KG1 (cell line): ENCODE data around the gene ATF1.

ENCODE experiments used
- DNase-seq: peaks from one replicate; lab custom pipeline; 2025; lab: John Stamatoyannopoulos, UW

ATF1 gene

GRCh38 chr12:50763639-50764285 lies at the start of gene ATF1:
Gene ATF1, plus strand, starts transcription at chr12:50764101. Its CDS starts 16,045 bp downstream, at chr12:50780146.
- DNase-seq: peak; percentile 90

DNA sequence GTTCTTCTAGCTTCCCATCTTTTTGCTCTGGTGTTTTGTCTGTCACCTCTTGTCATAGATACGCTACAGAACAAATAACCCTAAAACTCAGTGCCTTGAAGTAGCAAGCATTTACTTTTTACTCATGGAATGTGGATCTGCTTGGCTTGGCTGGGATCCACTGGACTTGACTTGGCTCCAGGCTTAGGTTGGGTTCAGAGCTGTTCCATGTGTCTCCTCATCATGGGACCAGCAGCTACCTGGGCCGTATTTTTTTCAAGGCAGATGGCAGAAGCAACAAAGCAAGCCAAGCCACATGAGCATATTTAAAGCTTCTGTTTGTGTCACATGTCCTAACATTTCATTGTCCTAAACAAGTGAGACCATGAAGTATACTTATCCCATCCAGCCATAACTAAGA lies 48.7 kb upstream of the ATF1 start:
- DNase-seq: no peak

GRCh38 chr12:50718760-50719159 lies 45.1 kb upstream of the ATF1 start:
- no peak for DNase-seq

GRCh38 chr12:50720085-50720484 lies 43.8 kb upstream of the ATF1 start:
- DNase-seq: no peak

DNA sequence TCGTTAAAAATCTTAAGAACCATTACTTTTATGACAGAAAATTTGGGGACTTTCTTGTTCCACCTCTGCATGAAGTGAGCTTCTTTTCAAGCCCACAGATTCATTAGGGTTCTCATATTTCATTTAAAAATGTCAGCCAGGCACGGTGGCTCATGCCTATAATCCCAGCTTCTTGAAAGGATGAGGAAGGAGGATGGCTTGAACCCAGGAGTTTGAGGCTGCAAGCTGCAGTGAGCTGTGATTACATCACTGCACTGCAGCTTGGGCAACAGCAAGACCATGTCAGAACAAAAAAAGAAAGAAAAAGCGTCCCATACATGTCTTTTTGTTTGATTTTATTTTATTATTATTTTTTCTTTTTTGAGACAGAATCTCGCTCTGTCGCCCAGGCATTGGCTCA lies 43.4 kb upstream of the ATF1 start:
- DNase-seq: no peak

- no peak for DNase-seq
These were observed 40.0 kb upstream of the ATF1 start for GRCh38 chr12:50723865-50724264.

DNA sequence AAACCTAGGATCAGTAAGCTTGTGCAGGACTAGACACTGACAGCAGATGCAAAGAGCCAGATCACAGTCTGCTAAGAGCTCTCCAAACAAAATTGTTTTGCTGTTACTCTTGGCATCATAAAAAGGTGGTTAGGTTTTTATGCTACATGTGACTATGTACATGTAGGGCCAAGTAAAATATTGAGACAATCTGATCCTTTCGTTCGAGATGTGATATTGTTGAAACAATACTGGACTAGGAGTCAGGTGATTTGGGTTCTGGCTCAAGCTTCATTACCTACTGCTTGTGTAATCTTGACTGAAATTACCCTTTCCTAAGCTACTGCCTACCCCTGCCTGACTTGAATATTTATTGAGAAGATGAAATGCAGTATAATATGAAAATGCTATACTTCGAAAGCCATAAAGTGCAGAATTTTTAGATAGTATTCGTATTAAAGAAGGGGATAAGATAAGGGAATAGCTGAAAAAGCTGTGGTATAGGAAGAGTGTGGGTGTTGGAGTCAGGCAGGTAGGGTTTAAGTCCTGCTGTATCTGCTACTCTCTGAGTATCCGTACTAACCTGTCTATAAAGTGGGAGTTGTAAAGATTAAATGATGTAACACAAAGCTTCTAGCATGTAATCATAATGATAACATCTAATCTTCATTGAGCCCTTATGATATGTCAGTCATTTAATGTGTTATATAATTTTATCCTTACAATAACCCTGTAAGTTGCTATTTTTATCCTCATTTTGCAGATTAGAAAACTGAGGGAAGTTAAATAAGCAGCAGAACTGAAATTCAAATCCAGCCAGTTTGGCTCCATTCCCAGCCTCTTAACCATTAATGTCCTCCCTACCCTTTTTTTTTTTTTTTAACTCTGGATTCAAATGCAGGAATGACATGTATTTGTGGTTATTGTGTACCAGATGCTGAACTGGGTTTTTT lies 38.6 kb upstream of the ATF1 start:
- DNase-seq: no peak

DNA sequence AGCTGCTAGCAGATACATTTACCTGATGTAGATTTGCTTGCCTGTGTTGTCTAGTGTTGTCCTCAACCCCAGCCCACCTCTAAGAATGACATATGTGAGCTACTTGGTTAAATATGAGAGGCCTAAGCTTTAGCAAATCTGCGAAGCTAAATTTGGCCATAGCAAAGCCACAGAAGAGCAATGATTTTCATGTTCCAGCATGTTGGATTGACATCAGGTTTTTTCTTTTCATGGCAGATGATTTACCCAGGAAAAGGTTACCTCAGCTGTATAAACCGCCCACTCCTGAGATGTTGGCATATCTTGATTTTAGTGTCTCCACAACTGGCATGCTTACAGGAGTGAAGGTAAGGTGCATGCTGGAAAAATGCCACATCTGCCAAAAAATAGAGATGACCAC lies 36.4 kb upstream of the ATF1 start:
- no peak for DNase-seq

DNA sequence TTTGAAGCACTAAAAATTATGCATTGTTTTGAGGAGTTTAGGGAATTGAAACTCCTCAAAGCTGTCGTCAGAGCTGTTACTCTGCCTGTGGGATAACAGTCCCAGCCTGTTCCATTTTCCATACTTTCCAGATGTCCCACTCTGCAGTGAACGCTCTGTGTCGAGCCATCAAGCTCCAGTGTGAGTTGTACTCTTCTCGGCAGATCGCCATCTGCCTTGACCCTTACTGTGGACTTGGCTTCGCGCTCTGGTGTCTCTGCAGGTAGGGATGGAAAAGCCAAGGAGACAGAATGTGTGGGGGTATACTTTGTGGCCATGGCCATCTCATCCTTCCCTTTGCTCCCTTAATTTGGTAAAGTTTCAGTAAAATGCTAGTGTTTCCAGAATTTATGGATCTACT lies 35.5 kb upstream of the ATF1 start:
- DNase-seq: no peak

- no peak for DNase-seq
These were observed 35.1 kb upstream of the ATF1 start for GRCh38 chr12:50728841-50729240.

DNA sequence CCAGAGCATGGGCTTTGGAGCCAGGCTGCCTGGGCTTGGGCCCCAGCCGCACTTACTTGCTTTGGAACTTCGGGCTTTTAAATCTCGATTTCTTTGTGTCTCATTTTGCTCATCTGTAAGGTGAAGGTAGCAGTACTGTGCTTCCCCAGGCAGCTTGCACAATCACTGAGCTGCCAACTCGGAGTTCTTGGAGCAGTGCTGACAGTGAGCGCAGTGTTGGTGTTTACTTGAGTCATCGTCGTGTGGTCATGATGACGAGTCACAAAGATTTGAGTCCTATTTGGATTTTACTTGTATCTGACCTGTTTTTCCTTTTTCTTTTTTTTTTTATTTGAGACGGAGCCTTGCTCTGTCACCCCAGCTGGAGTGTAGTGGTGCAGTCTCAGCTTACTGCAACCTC lies 31.3 kb upstream of the ATF1 start:
- DNase-seq: no peak

- no peak for DNase-seq
These were observed 30.2 kb upstream of the ATF1 start for GRCh38 chr12:50733706-50734105.

GRCh38 chr12:50734409-50735263 lies 29.3 kb upstream of the ATF1 start:
- DNase-seq: no peak

DNA sequence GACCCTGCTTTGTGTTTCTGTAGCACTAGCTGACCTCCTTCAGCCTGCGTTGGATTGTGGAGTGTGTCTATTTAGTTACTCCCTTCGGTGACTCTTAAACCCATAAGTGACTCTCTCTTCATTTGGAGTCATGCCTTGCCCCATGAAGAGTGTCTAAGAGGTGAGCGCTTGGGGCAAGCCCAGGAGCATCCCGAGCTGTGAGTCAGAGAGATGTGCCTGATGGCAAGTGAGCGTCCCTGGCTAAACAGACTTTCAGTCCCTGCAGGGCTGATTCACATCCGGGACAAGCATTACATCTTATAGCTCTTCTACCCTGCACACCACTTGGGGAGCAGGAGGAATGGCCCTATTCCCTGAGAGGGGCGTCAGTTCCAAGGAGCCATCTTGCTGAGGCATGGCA lies 24.3 kb upstream of the ATF1 start:
- DNase-seq: no peak

DNA sequence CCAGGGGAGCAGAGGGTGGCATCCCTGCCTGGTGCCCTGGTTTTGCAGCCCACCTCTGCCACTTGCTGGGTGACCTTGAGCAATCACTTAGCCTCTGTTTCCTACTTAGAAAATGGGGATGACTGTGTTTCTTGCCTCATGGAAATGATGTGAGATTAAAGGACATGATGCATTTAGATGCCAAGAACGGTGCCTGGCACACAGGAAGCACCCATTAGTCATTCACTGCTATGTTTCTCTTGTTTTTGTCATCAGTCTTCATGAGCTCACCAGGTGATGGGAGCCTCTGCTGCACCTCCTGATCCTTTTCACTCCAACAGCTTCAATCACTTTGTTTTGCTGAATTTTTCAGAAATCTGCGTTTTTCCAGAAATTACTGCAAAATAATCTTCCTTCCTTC lies 23.6 kb upstream of the ATF1 start:
- DNase-seq: no peak

- DNase-seq: no peak
These were observed 21.1 kb upstream of the ATF1 start for GRCh38 chr12:50742776-50743175.

DNA sequence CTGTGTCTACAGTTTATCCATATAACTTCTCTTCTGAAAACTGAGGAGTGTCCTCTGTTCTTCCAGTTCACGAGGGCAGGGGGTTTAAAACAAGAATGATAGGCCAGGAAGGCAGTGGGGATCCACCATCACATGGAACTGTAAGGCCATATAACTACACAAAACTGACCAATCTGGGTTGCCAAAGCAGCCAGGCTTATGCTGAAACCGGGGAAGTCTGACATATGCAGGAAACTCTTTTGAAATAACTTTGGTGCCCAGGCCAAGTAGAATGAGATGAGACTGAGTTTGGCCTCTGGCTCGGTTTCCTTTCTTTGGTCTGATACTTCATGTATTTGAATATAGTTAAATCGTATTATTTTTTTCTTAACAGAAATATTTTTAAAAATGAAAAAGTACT lies 18.0 kb upstream of the ATF1 start:
- DNase-seq: no peak

DNA sequence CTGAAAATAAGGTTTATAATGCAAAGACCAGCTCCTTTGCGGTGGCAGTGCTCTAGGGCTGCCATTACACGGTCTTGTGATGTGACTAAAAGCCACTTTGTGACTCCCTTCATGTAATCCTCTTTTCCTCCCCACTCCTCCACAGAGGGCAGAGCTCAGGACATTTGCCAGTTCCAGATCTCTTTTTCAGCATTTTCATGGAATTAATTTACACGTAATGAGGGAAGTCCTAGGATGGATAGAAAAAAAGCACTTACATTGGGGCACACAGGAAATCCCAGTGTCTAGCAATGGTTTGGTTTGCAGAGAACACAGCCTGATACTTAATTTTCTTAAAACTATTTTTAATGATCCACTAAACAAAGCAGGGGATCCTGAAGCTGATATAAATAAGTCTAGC lies 17.5 kb upstream of the ATF1 start:
- no peak for DNase-seq

DNA sequence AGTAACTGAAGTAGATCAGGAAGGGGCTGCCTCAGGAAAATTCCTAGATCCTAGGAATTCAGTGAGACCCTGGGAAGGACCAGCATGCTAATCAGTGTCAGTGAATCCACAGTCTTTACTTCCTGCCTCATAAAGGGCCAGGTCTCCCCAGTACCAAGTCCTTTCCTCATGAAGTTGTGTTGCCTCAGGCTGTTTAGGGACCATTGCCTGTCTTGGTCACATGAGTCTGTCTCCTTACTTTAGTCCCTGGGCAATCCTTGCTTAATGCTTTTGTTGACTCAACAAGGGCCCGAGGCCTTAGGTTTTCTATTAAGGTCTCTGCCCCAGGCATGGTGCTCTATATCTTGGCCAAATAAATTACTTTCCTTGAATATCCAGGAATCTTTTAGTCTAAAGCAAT lies 16.1 kb upstream of the ATF1 start:
- DNase-seq: no peak

GRCh38 chr12:50749459-50749882 lies 14.4 kb upstream of the ATF1 start:
- no peak for DNase-seq

DNA sequence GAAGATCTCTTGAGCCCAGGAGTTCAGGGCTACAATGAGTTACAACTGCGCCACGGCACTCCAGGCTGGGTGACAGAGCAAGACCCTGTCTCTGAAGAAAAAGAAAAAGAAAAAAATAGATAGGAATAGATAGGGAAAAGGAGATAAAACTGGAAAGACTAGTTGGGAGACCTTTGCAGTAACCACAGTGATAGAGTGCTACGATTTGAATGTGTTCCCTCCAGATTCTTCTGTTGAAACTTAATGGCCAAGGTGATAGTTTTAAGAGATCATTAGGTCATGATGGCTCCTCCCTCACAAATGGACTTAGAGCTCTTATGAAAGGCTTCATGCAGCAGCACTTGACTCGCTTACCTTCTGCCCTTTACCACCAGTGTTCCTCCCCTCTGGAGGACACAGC lies 13.5 kb upstream of the ATF1 start:
- no peak for DNase-seq

DNA sequence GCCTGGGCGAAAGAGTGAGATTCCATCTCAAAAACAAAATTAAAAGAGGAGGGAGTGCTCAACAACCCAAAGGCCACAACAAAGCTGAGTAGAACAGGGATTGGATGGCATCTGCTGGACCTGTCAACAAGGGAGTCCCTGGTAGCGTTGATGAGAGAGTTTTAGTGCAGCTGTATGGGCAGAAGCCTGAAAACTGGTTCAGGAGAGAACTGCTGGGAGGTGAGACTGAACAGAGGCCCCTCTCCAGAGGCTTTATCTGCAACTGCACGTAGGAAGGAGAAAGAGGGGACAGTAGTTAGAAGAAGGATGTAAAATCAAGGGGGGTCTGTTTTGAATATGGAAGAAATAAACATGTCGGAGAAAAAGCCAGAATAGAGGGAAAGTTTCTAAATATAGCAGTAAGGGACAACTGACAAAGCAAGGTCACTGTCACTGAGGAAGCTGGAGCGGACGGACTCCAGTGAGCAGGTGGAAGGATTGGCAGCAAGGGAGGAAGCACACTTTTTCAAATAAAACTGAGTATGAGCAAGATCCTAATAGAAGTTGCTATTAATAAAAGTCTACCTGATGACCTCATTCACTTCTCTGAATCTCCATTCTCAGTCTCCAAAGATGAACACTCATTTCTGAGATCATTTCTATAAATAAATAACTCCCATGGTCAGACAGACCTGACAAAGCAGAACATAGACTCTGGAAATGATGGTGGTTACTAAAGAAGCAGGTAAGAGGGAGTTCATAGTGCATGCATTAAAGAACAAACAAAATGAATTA lies 11.8 kb upstream of the ATF1 start:
- no peak for DNase-seq
